NCI-H748 (cell line): ENCODE measurements around the gene RNASE1.

Experiments used
- DNase-seq: peaks from one replicate; lab custom pipeline; 2025; ENCODE audit not compliant: unreplicated experiment; lab: John Stamatoyannopoulos, UW

The RNASE1 gene

GRCh38 chr14:20808162-20808483 lies 5.5 kb upstream of the RNASE1 start:
- no peak for DNase-seq

- DNase-seq: no peak
These were observed 4.9 kb upstream of the RNASE1 start for GRCh38 chr14:20807304-20808161.

- DNase-seq: no peak
These were observed 2.8 kb upstream of the RNASE1 start for GRCh38 chr14:20805485-20805884.

- no peak for DNase-seq
These were observed 579 bp upstream of the RNASE1 start for GRCh38 chr14:20803223-20803622.

- DNase-seq: no peak
These were observed 918 bp downstream of the RNASE1 start for GRCh38 chr14:20801726-20802125.

- no peak for DNase-seq
These were observed 2.6 kb downstream of the RNASE1 start for GRCh38 chr14:20799892-20800544.

- no peak for DNase-seq
These were observed 3.2 kb downstream of the RNASE1 start for GRCh38 chr14:20799456-20799891.

- DNase-seq: no peak
These were observed 3.7 kb downstream of the RNASE1 start for GRCh38 chr14:20798932-20799331.

- no peak for DNase-seq
These were observed 4.3 kb downstream of the RNASE1 start for GRCh38 chr14:20798318-20798717.

- no peak for DNase-seq
These were observed 5.5 kb downstream of the RNASE1 start for GRCh38 chr14:20797164-20797563.

GRCh38 chr14:20794644-20795369 lies 7.8 kb downstream of the RNASE1 start:
- DNase-seq: no peak

- no peak for DNase-seq
These were observed 10.1 kb downstream of the RNASE1 start for GRCh38 chr14:20792556-20792955.

- no peak for DNase-seq
These were observed 11.0 kb downstream of the RNASE1 start for GRCh38 chr14:20791597-20791996.

GRCh38 chr14:20791187-20791586 lies 11.5 kb downstream of the RNASE1 start:
- DNase-seq: no peak

GRCh38 chr14:20790464-20791116 lies 12.1 kb downstream of the RNASE1 start:
- no peak for DNase-seq

GRCh38 chr14:20789230-20789813 lies 13.3 kb downstream of the RNASE1 start:
- no peak for DNase-seq

GRCh38 chr14:20787025-20787424 lies 15.6 kb downstream of the RNASE1 start:
- DNase-seq: no peak

- DNase-seq: no peak
These were observed 20.3 kb downstream of the RNASE1 start for GRCh38 chr14:20782280-20782890.

GRCh38 chr14:20781803-20782202 lies 20.8 kb downstream of the RNASE1 start:
- DNase-seq: no peak

GRCh38 chr14:20775901-20776300 lies 26.7 kb downstream of the RNASE1 start:
- DNase-seq: no peak

- DNase-seq: no peak
These were observed 27.6 kb downstream of the RNASE1 start for GRCh38 chr14:20775043-20775442.
